Measurements from ENCODE around the gene NLRP14.

NLRP14 gene, protein sequence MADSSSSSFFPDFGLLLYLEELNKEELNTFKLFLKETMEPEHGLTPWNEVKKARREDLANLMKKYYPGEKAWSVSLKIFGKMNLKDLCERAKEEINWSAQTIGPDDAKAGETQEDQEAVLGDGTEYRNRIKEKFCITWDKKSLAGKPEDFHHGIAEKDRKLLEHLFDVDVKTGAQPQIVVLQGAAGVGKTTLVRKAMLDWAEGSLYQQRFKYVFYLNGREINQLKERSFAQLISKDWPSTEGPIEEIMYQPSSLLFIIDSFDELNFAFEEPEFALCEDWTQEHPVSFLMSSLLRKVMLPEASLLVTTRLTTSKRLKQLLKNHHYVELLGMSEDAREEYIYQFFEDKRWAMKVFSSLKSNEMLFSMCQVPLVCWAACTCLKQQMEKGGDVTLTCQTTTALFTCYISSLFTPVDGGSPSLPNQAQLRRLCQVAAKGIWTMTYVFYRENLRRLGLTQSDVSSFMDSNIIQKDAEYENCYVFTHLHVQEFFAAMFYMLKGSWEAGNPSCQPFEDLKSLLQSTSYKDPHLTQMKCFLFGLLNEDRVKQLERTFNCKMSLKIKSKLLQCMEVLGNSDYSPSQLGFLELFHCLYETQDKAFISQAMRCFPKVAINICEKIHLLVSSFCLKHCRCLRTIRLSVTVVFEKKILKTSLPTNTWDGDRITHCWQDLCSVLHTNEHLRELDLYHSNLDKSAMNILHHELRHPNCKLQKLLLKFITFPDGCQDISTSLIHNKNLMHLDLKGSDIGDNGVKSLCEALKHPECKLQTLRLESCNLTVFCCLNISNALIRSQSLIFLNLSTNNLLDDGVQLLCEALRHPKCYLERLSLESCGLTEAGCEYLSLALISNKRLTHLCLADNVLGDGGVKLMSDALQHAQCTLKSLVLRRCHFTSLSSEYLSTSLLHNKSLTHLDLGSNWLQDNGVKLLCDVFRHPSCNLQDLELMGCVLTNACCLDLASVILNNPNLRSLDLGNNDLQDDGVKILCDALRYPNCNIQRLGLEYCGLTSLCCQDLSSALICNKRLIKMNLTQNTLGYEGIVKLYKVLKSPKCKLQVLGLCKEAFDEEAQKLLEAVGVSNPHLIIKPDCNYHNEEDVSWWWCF
- 0 to 0.27 (median 0) reads per million in 18 experiments for total RNA-seq

DNA sequence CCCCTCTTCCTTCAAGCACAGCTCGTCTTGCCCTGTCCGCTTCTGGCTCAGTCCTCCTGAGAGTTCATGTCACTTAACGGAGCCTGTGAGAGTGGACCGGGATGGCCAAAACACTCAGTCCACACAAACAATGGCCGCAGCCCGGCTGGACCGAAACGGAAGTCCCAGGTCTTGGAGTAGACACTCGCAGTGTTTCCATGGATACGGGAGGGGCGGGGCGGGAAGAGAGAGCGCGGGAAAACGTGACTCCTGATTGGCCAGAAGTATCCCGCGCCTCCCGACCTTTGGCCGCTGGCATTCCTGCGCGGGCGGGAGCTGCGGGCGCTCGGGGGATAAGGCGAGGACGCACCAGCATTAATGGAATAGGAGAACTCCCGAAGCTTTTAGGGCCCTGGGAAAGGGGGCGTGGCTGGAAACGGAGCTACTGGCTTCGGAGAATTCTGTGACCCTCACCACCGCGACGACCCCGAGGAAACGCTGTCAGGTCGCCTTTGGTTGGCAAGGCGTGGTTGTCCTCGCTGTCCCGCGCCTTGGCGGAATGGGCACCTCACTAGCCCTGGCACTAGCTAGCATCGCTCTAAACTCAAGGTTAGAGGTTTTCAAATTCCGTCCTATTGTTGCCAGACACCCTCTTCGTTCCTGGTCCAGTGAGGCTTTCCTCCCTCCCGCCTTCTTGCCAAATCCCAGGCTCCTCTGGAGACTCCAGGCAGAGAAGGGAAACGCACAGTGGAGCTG lies at the start of gene NLRP14, which contains the start of gene ZNF214:
Gene NLRP14 (plus strand): TSS at position 297 of the 735 bp plus-strand sequence. CDS start 18,108 bp downstream, outside the sequence.
Gene ZNF214 (minus strand): TSS at position 164 of the 735 bp plus-strand sequence. CDS start 17,511 bp downstream, outside the sequence.
- peak; percentile 53 to 68 for DNase-seq

DNA sequence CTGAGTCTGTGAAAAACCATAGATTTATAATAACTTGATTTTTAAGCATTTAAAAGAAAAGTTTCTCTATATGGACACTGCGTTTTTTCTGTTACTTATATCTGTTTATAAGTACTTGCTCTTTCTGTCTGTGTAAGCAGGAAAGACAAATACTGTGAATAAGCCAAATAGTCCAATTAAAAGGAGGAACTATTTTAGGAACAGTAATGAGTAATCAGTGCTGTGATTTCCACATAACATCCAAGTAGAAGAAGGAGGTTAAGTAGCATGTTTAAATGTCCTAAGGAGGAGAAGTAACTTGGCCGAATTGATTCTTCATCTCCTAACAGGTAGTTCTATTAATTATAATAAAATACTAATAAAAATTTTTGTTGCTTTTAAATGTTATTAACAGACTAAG lies 40.9 kb upstream of the NLRP14 start:
- DNase-seq = peak in 1 of 2 donors; percentile 12

DNA sequence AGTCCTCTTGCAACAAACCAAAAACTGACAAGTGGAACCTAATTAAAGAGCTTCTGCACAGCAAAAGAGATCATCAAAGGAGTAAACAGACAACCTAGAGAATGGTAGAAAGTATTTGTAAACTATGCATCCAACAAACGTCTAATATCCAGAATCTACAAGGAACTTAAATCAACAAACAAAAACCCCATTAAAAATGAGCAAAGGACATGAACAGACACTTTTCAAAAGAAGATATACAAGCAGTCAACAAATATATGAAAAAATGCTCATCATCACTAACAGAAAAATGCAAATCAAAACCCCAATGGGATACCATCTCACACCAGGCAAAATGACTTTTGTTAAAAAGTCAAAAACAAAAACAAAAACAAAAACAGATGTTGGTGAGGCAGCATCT lies 33.8 kb upstream of the NLRP14 start:
- DNase-seq = no peak

DNA sequence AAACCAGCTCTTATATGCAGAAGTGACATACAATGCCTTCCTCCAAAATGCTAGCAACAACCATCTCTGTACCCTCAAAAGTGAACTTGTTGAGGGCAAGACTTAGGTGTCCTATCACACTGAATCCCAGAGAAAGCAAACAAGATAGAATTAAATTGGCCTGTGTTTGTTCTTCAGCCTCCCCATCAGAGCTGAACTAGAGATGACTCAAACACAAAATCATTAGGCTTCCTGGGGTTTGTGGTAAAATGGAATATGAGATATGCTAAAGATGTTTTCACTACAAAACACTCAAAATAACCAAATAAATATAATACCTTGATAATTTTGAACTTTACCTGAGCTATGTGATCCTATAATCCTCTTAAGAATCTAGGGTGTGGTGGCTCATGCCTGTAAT lies 31.8 kb upstream of the NLRP14 start:
- no peak for DNase-seq

DNA sequence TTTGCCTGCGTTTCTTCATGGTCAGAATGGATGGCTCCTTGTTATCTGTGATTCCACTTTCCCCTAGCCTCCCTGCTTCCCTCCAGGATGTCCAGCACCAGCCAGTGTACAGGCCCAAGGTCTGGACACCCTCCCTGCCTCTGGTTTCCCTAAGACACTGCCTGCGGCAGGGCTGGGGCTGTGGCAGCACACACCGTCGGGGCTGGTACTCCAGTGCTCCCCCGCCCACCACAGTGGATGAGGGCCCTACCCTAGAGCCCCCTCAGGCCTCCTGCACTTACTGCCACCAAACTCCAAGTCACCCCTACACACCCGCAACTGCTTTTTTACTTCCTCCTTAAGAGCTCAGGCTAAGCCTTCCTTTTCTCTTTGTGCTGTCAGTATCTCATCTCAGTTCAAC lies 29.1 kb upstream of the NLRP14 start:
- DNase-seq = no peak

DNA sequence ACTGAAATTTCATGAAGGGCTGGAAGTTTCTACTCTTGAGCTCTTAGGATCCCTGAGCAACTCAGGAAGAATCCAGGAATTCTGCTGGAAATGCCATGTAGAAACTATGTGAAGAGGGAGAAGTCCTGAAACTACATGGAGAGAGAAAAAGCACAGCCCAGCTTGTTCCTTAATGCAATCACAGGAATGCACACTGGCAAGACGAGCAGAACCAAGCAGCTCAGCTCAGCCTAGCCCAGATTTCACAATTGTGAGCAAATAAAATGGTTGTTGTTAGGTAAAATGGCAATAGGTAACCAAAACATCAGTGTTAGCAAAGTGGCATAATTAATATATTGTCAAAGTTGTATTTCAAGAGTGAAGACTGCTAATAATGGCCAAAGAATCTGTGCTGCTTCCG lies 28.3 kb upstream of the NLRP14 start:
- no peak for DNase-seq

DNA sequence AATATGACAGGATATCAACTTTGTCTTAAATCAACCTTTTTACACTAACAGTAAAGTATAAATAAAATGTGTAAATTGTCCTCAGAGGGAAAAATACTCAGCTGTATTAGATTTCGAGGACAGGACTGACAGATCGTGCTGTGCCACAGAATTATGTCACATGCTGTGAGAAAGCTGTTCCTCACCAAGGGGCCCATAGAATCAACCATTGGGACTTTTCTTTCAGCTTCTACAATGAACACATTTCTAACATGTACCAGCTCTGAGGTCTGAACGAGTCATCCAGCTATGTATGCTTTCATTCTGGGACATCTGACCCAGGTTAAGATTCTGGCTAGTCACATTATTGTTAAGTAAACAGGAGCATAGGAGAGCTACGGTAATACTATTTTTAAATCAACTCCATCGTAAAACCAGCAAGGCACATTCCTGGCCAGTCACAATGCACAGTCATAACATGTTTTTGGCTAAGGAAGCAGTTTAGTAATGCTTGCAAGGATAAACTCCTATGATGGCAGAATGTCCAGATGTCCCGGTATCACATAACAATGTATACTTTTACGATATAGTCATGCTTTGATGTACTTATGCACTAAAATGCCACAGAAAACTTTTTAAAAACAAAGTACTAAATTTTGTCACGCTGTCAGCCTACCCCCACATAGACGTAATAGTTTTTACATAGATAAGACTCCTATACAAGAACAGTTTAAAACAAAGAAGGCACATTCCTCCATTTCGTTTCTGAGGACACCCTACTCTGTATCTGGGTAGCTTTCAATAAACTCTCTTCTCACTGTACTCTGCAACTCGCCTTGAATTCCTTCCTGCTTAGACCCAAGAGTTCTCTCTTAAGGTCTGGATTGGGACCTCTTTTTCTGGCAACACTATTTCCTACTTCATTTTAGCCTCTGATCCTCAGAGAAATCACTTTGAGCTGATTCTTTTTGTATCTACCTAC lies 27.5 kb upstream of the NLRP14 start:
- no peak for DNase-seq

DNA sequence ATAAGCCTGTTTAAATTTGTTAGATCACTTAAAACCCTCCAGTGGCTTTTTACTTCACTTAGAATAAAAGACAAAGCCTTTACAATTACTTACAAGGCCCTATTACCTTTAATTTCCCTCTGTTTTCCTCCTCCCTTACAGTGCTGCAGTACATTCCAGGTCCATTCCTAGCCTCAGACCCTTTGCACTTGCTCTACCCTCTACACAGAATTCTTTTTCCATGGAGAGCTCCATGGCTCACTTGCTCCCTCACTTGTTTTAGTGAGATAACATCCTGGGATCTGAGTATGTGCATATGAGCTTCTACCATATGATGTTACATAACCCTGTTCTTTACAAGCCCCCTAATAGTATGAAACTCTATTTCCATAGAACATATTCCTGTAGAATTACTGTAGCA lies 24.6 kb upstream of the NLRP14 start:
- no peak for DNase-seq

DNA sequence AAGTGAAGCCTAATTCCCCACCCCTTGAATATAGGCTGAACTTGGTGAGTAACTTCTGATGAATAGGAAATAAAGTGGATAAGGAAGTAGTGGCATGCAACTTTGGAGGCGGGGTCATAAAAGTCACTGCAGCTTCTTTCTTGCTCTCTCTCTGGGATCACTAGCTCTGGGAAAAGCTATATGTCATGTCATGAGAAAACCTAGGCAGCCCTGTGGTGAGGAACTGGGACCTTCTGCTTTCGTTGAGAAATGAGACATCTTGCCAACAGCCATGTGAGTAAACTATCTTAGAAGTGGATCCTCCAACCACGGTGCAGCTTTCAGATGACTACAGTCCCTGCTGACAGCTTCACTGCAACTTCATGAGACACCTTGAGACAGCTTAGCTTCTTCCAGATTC lies 15.8 kb upstream of the NLRP14 start:
- peak; percentile 90 to 91 for DNase-seq

DNA sequence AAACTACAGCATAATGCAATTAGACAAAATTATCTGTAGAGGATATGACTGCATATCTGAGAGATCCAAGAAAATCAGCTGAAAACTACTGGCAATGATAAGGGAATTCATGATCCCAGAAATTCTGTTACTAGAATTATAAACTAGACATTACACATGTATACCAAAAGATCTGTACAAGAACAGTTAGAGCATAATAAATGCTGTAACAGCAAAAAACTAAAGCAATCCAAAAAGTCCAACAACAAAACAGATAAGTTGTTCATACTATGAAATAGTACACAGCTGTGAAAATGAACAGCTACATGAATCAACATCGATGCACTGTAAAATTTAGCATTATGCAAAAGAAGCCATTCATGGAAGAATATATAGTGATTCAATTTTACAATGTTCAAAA lies 6.2 kb upstream of the NLRP14 start:
- no peak for DNase-seq

DNA sequence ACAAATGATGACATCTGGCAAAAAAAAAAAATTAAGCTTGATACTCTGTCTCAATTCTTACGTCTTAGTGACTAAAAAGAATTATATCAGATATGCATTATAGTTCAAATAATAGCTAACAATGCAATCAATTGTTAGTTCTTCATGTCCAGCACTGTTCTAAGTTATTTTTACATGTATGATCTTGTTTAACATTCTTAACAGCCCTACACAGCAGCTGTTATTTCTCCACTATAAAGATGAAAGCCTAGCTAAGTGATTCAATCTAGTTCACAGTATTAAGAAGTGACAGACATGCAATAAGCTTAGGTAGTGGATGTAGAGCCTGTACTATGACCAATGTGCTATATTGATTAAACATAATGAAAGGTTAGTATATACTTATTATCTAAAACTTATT lies 4.3 kb upstream of the NLRP14 start:
- no peak for DNase-seq

DNA sequence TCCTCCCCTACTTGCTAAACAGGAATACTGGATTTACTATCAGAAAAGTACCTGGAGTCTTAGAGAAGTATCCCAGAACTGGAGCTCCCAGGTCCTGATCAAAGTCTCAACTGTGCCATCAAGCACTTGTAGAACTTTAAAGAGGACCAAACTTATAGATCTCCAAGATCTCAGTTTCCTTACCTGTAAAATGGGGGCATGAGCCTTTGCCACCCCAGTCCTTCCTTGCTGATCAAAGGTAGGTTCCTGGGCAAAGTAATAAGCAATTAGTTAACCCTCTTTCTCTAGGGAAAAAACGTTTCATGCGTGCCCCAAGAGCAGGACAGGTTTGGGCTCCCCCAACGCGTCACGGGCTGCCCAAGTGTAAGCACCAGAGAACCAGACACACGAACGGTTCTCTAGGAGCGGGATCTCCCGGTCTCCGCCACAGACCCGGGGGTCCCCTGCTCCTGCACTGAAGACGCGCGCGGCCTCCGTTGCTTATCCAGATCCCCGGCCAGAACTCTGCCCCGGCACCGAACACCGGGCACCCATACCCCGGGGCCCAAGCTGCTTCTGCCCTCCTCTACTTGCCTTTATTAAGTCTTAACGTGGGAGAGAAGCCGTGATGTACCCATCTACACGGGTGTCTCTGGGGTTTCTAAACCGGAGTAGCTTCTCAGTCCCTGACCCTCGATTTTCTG lies 638 bp upstream of the NLRP14 start:
- DNase-seq = no peak

DNA sequence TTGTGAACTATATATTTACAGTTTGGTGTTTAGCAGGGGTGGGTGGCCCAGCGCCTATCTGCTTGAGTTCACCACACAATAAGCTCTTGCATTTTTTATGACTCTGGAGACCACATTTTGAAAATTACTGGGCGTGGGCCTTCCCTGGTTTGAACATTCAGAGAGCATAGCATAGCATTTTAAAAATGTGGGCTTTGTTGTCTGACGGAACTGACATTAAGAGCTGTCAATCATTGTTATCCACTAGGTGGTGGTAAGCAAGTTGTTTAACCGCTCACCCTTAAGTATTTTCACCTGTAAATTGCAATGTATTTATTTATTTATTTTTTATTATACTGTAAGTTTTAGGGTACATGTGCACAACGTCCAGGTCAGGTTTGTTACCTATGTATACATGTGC lies 1.0 kb downstream of the NLRP14 start:
- DNase-seq = no peak

DNA sequence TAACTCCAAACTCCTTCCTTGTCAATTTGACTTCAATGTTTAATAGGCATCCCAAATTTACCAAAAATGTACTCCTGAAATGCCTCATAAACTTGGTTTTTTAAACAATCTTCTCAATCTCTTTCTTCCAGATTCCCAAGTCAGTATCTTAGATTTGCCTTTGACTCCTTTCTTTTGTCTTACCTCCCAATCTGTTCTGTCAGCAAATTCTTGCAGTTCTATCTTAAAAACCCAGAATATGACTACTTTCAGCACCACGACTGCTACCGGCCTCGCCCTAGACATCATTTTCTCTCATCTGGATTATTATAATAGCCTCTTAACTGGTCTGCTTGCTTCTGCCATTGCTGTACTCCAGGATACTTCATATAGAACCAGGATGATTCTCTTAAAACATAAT lies 7.9 kb downstream of the NLRP14 start:
- DNase-seq = no peak

DNA sequence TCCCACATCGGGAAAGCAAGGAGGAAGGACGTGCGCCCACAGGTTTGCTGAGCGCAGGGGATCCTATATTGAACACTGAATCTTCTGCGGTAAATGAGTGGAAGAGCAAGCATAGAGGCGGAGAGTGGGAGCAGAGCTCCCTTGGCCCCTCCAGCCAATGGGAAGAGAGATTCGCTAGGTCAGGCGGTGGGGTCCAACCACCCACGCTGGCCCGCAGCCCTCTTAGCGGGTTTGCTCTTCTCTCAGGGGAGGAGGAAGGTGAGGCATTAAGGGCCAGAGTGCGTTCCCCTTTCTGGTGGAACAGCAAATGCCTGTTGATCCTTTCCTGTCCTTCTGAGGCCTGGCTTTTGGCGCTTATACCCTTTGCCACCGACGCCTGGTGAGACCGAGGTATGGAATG lies 10.6 kb downstream of the NLRP14 start:
- DNase-seq = no peak

DNA sequence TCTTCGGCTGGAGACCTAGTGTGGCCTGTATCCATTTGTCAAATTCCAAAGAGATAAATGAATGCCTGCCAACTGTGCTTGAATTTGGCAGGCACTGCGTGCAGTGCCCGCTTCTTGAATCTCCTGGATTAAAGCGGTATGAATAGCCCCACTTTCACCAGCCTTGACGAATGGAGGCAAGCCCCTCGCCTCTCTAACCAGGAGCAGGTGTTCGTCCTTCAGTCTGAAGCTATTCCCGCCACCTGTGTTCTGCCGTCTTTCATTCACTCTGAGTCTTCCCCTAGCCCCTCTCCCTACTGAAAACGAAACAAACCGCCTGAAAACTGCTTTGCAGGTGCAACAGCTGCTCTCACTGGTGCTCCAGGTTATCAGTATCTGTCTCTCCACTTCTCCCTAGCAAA lies 11.2 kb downstream of the NLRP14 start:
- no peak for DNase-seq

DNA sequence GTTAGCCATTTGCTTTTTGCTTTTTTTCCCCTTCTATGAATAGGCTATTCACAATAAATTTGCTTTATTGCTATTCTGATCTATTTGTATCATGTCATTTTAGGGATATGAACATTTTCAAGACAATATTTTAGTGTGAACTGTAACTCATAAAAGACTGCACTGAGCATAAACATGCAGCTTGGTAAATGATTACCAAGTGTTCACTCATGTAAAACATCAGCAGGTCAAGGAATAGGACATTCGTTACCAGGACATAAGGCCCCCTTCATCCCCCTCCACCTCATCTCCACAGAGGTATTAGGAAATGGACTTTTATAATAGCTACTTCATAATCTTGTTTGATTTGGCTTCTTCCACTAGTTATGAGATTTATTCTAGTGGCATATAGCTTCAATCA lies 12.4 kb downstream of the NLRP14 start:
- no peak for DNase-seq

DNA sequence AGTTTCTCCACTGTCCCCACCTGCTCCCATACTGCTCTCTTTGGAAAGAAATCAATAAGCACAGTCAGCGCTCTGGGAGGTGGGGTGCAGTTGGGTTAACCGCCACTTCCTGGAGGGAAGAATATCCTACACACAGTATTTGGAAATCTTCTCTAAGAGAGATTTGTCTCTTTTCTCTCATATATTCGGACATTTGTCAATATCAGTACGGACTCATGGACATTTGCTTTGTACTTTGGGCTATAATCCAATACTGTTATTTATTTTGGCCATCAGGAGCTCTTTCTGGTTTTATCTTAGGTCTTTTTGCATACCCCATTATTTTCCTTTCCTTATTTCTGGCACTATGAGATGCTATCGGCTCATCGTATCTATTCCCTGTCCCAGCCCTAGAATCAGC lies 13.7 kb downstream of the NLRP14 start:
- DNase-seq = no peak

DNA sequence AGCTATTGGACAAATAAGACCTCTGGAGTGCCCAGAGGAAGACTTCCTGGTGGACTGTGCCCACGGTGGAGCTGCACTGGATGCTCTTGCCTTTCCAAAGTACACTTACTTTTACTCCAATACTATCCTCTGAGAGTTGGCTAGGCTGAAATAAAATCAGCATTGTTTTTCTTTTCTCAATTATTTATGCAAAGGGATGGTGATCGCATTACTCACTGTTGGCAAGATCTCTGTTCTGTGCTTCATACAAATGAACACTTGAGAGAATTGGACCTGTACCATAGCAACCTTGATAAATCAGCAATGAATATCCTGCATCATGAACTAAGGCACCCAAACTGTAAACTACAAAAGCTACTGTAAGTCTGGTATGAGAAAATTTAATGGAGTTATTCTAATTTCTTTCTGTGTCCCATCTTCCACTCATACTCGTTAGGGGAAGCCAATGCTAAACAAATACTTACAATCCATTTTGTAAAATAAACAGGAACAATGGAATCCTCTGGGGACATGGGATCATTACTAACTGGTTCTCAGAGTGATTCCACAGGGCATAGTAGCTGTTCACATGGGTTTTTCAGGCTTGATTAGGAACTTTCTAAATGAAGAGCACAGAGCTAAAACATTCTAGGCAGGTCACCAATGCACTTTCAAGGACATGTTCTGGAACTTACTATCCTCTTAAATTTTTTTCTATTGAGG lies 26.3 kb downstream of the NLRP14 start:
- no peak for DNase-seq

DNA sequence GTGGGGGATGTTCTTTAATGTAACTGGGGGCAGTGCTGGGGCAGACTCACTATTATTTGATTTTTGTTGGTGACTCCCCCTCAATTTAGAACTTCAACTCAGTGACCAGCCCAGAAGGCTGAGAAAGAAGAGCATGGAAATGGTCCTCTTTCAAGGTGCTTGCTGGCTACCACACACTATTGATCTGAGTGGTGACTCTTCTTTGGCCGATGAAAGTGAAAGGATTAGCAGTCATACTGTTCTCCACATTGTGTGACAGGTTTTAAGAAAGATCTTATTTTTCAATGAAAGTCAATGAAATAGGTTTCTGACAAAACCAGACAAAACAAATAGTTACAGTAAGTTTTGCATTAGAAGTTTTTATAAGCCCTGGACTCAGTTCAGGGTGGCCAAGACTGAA lies 29.9 kb downstream of the NLRP14 start:
- no peak for DNase-seq

Data from inflammatory macrophage (primary cell).